ENCODE results near the gene STK16.
"Not testable (repeated sequence)": the region's sequence is repeated elsewhere in the genome, so short reads cannot be mapped to it uniquely, and the experiment has no call there.

The STK16 gene

DNA sequence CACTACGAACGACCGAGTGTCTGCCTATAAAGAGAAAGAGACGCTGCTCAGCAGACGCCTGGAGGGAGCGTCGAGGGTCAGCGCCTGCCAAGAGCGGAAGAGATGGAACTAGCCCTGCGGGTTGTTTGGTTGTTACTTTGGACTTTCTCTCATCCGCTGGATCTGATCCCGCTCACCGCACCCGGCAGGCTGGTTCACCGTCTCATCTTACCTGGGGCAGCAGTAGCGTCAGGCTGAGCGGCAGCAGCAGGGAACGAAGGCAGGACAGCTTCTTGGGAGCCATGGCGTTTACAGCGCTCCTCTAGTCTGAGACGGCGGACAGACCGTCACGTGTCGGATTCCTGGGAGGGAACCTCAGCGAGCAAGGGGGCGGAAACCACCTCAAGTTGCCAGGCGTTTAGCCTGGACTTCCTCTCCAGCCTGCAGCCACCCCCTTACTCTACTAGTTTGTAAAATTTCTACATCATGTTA lies 2.0 kb upstream of the STK16 start:
- no peak for DNase-seq (ENCODE audit: low read depth in 1 of 2, low spot score in 1 of 2)

DNA sequence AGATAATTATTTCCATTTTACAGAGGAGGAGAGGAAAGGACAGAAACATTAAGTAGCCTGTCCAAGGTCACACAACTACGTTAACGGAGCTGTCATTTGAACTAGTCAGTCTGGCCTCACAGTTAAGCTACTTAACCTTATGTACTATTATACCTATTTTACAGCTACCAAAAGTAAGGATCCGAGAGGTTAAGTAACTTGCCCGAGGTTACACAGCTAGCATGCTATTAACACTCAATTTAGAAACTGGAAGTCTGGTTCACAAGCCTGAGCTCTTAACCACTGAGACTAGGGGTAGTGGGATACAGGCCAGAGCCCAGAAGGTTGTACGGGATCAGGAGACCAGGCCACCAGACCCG lies 511 bp upstream of the STK16 start:
- DNase-seq (ENCODE audit: low read depth in 1 of 2, low spot score in 1 of 2), result no peak

DNA sequence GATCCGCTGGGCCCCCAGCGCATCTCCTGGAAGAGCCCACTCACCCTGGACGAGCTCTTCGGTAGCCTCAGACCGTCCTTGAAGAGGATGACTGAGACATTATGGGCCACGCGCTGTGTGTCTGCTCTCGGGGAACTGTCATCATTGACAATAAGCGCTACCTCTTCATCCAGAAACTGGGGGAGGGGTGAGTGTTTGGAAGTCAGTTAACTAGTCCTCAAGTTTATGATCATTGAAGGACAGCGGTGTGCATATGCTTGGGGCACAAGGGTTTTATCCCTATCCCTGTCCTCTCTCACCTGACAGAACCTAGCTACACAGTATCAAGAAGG lies 586 bp downstream of the STK16 start:
- DNase-seq (ENCODE audit: low read depth in 1 of 2, low spot score in 1 of 2), result no peak

DNA sequence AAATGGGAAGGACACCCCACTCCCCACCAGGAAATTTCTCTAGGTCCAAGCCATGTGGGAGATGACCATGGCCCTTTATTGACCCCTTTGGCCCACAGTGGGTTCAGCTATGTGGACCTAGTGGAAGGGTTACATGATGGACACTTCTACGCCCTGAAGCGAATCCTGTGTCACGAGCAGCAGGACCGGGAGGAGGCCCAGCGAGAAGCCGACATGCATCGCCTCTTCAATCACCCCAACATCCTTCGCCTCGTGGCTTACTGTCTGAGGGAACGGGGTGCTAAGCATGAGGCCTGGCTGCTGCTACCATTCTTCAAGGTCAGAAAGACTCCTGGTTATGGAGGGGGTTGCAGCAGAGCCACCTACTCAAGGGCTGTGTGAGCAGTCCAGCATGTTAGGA lies 1.3 kb downstream of the STK16 start:
- DNase-seq (ENCODE audit: low read depth in 1 of 2, low spot score in 1 of 2), result no peak

DNA sequence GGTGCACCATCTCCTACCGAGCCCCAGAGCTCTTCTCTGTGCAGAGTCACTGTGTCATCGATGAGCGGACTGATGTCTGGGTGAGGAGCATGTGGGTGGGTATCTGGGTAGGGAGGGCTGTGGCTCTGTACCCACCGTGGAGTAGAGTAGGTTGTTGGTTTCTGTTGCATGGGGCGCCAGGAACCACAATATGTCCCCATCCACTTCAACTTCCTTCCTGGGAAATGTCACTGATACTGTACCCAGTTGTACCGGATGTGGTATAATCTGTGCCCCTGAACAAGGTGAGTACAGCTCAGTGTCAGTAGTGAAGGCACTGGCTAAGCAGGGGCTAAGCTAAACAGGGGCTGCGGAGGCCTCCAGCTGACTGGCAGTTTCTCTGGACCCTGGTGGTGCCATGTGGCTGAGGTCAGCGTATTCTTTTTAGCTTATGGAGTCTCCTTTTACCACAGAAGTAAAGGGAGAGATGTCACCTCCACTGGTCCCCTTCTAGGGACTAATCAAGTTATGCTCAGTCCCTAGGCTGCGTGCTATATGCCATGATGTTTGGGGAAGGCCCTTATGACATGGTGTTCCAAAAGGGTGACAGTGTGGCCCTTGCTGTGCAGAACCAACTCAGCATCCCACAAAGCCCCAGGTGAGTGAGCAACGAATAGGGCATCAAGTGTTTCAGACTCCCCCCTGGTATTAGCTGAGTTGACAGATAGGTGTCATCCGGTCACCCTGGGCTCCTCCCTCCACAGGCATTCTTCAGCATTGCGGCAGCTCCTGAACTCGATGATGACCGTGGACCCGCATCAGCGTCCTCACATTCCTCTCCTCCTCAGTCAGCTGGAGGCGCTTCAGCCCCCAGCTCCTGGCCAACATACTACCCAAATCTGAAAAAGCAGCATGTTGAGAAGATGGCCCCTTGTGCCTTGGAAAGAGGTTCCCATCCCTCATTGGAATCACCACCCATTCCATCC lies 2.7 kb downstream of the STK16 start:
- peak in 1 of 2 donors; percentile 54 for DNase-seq (ENCODE audit: low read depth in 1 of 2, low spot score in 1 of 2)

- DNase-seq (ENCODE audit: low read depth in 1 of 2, low spot score in 1 of 2), result no peak
These were observed 3.5 kb downstream of the STK16 start for GRCh38 chr2:219248845-219249202.

DNA sequence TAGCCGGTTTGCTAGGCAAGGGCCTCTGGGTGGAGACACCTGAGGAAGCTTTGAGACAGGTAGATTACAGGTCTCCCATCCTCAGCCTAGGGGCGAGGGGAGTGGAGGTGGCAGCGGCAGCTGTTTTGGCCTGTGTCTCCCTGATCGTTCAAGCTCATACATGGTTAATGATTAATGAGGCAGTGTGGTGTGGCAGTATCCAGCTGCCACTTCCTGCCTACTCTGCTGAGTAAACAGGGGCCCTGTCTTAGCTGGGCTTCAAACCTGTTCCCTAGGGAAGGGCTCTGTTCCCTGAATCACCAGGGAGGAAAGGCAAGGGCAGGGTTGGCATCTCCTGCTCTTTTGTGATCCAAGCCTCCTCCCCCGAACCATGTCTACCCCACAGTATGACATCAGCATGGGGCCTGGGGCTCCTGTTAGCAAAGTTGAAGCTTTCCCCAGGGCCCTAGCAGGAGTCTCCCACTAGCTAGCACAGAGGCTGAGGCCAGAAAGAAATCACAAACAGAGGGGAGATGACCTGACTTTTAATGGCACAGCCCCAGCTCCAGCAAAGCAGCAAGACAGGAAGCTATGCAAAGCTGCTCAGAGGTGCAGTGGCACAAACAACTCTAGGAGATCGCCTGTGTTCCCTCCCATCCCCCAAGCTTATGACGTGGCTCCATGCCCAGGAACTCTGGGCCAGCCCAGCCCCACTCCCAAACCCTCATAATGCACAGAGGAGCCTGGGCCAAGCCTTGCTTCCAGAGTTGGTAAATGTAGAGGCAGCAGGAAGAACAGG lies 4.1 kb downstream of the STK16 start:
- DNase-seq (ENCODE audit: low read depth in 1 of 2, low spot score in 1 of 2), result peak in 1 of 2 donors; percentile 24

DNA sequence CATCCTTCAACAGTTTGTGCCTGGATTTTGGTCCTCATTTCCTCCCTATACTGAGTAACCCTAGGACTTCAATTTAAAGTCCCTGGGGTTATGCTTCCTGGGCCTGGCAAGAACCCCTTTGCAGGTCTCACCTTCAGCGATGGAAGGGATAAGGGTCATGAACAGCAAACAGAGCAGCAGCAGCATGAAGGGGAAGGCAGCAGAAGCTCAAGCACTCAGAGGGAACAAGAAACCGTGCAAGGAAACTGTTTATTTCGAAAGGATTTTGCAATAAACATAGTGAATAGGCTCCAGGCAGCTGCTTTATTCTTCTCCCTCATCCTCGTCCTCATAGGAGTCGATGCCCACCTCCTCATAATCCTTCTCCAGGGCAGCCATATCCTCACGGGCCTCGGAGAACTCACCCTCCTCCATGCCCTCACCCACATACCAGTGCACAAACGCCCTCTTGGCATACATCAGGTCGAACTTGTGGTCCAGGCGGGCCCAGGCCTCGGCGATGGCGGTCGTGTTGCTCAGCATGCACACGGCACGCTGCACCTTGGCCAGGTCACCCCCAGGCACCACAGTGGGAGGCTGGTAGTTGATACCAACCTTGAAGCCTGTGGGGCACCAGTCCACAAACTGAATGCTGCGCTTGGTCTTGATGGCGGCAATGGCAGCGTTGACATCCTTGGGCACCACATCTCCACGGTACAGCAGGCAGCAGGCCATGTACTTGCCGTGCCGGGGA lies 4.9 kb downstream of the STK16 start:
- no peak for DNase-seq (ENCODE audit: low read depth in 1 of 2, low spot score in 1 of 2)

DNA sequence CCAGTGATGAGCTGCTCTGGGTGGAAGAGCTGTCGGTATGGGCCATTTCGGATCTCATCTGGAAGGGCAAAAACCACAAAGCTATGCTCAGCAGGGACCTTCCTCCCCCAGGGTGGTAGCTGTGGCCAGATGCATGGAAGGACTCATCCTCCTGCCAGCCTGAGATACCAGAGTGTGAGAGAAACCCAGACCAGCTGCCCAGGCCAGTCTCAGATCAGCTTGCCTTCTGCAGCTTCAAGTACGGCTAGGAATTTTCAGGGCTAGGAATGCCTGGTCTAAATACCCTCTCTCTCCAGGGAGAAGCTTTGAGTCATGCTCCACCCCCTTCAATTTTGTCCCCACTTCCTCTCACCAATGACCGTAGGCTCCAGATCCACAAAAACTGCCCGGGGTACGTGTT lies 6.4 kb downstream of the STK16 start:
- DNase-seq (ENCODE audit: low read depth in 1 of 2, low spot score in 1 of 2), result no peak

GRCh38 chr2:219252084-219252483 lies 6.8 kb downstream of the STK16 start:
- DNase-seq (ENCODE audit: low read depth in 1 of 2, low spot score in 1 of 2), result no peak

DNA sequence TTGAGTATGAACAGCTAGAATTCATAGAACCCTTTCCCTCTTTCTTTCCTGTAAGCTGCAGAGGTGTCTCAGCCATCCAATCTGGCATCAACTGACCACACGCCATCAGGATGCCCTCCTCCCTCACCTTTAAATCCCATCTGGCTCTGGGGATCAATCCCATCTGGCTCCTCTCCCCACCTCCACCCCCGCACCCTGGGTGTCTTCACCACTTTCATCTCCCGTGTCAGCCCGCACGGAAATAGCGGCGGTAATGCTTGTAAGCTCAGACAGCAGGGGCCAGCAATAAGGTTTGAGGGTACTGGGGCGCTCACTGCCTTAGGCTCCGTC lies 7.3 kb downstream of the STK16 start:
- no peak for DNase-seq (ENCODE audit: low read depth in 1 of 2, low spot score in 1 of 2)

GRCh38 chr2:219252900-219253752 lies 7.8 kb downstream of the STK16 start, which contains the start of gene TUBA4B:
TSS of gene TUBA4B (plus strand) at chr2:219253243. CDS start at chr2:219253408, 165 bp downstream.
- peak in 1 of 2 donors; percentile 24 for DNase-seq (ENCODE audit: low read depth in 1 of 2, low spot score in 1 of 2)

- DNase-seq (ENCODE audit: low read depth in 1 of 2, low spot score in 1 of 2), result peak; percentile 77 to 86
These were observed 8.7 kb downstream of the STK16 start, which contains the start of gene TUBA4A for GRCh38 chr2:219253753-219254589. TSS of gene TUBA4A (minus strand) at chr2:219253918. CDS start at chr2:219253858, 60 bp downstream.

GRCh38 chr2:219254590-219255201 lies 9.4 kb downstream of the STK16 start:
- DNase-seq (ENCODE audit: low read depth in 1 of 2, low spot score in 1 of 2), result peak; percentile 34 to 37

GRCh38 chr2:219258942-219259341 lies 13.7 kb downstream of the STK16 start:
- DNase-seq (ENCODE audit: low read depth in 1 of 2, low spot score in 1 of 2), result not testable (repeated sequence)

DNA sequence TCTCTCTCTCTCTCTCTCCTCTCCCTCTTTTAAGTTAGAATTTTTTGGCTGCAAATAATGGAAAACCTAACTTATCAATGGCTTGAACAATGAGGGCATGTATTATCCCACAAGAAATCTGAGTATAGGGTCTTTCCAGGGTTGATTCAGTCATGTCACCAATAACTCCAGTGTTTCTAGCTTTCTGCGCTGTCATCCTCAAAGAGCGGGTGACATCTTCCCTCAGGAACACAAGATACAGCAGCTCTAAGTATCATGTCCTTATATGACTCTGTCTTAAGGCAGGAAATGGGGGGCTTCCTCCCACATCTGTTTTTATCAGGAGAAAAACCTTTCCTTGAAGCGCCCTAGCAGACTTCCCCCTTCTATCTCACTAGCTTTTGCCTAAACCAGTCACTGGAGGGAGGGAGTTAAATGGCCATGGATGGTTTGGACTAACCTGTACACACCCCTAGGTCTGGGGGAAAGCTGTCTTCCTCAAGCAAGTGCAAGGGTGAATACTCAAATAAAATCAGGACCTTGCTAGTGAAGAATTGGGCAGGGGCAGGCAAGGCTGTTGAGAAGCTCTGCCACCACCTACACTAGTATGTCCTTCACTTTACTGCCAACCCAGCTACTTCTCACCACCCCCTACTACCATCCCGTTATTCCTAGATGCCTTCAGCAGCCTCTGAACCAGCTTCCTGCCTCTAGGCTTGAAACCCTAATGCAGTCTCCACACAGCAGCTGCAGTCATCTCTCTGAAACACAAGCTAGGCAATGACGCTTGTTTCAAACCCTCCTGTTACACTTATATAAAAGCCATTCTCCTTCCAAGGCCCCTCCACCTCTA lies 16.0 kb downstream of the STK16 start:
- DNase-seq (ENCODE audit: low read depth in 1 of 2, low spot score in 1 of 2), result no peak

- DNase-seq (ENCODE audit: low read depth in 1 of 2, low spot score in 1 of 2), result no peak
These were observed 21.0 kb downstream of the STK16 start for GRCh38 chr2:219266232-219266631.

DNA sequence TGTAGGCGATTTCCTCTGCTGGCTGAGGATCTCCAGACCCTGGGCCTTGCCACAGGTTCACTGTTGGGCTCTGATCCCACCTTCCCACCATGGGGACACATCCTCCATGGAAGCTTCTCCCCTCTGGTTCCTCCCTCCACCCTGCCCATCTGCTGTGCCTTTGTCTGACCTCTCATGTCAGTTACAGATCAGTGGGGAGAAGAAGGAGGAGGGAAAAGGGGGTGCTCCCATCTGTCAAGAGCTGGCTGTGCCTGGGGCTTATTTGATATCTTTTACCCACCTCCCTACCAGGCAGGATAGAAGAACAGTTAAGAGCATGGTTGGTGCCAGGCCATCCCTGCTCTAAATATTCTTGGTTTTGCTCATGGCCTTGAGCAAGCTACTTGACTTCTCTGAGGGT lies 21.6 kb downstream of the STK16 start:
- DNase-seq (ENCODE audit: low read depth in 1 of 2, low spot score in 1 of 2), result no peak
